Fibroblast of lung (primary cell): ENCODE results near the gene ALG8.

Experiments
- CTCF ChIP-seq, 2 donors: IDR thresholded peaks in 1 of 2; conservative IDR thresholded peaks in 1 of 2; 1 replicate in 1 of 2; 2 replicates in 1 of 2; pipeline ENCODE4 v1.5.1; 2011 to 2012; ENCODE audit warnings: low read length in 2 of 2, control low read depth in 1 of 2, inconsistent platforms in 1 of 2, low read depth in 1 of 2, mild to moderate bottlenecking in 1 of 2
- EZH2 ChIP-seq: IDR thresholded peaks from 2 replicates; pipeline ENCODE4 v1.5.1; 2012; ENCODE audit warnings: low read length, control low read depth, mild to moderate bottlenecking; ENCODE audit errors: missing control alignments

GRCh38 chr11:78138291-78138690, 1.1 kb downstream of the ALG8 start:
- no peak for TF ChIP-seq CTCF (conservative IDR thresholded peaks at IDR 0.05 in 1 of 2, IDR thresholded peaks at IDR 0.05 in 1 of 2; ENCODE audit: low read depth in 1 of 2, low read length in 2 of 2)
- TF ChIP-seq EZH2, result no peak
